ENCODE results near the gene ITGA11. TPM values are rescaled to one million over a fixed set of nuclear protein-coding genes. Genes with fewer than 3 reads are reported as not detected.

The ITGA11 gene
- total RNA-seq, 1 experiment from 2014 or later: 0.70 TPM

DNA sequence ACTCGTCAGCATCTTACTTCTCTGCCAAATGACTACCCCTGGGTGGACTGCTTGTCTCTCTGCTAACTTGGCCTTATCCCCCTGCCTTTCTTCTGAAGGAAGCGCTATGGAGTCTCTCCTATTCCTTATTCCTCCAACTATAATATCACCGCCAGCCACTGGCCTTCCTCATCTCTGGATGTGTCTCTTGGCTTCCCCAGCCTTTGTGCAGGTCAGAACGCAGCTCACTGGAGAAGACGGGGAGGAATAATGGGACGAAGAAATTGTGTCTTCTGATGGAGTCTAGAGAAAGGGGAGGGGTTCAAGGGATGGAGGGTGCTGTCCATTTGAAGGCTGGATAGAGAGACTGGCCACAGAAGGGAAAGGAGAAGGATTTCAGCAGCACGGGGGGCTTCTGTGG is 16.9 kb downstream of the ITGA11 start:
- Histone ChIP-seq H3K36me3 (ENCODE audit: low read depth) (no peaks in the 10 kb centered on the region), H3F3A (ENCODE audit: insufficient read depth, low read depth) (no peaks in the 10 kb centered on the region), H3K4me3 (no peak overlapping the region), H3K9me3 (ENCODE audit: insufficient read depth, low read depth) (no peaks in the 10 kb centered on the region), H3K4me2 (no peak overlapping the region), H2AFZ (no peak overlapping the region), H3K9me2 (ENCODE audit: insufficient read depth) (no peaks in the 10 kb centered on the region), H3K79me2 (ENCODE audit: low read depth) (no peaks in the 10 kb centered on the region), H3K27ac (no peak overlapping the region), H3K4me1 (replicated peaks; ENCODE audit: insufficient read depth) (no peaks in the 10 kb centered on the region), H3K27me3 (ENCODE audit: insufficient read depth, low read depth) (no peaks in the 10 kb centered on the region), H4K20me1 (ENCODE audit: insufficient read depth) (no peaks in the 10 kb centered on the region)
- intact Hi-C loops (cut with micrococcal nuclease; ENCODE audit: unreplicated experiment): no loop called here
- TF ChIP-seq, protein P1, sequence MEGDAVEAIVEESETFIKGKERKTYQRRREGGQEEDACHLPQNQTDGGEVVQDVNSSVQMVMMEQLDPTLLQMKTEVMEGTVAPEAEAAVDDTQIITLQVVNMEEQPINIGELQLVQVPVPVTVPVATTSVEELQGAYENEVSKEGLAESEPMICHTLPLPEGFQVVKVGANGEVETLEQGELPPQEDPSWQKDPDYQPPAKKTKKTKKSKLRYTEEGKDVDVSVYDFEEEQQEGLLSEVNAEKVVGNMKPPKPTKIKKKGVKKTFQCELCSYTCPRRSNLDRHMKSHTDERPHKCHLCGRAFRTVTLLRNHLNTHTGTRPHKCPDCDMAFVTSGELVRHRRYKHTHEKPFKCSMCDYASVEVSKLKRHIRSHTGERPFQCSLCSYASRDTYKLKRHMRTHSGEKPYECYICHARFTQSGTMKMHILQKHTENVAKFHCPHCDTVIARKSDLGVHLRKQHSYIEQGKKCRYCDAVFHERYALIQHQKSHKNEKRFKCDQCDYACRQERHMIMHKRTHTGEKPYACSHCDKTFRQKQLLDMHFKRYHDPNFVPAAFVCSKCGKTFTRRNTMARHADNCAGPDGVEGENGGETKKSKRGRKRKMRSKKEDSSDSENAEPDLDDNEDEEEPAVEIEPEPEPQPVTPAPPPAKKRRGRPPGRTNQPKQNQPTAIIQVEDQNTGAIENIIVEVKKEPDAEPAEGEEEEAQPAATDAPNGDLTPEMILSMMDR (conservative IDR thresholded peaks at IDR 0.05): no peak
- TF ChIP-seq EZH2 (IDR thresholded peaks at IDR 0.05; ENCODE audit: low read depth): no peak
- CTCF ChIA-PET: no interaction called here
- DNase-seq: no peak
- POLR2A ChIA-PET (ENCODE audit: unreplicated experiment): no interaction called here
- BruUV-seq (replicated peaks): no TSS peak

GRCh38 chr15:68414591-68414990 is 17.4 kb downstream of the ITGA11 start:
- Histone ChIP-seq H3K9me2 (ENCODE audit: insufficient read depth) (no peaks in the 10 kb centered on the region), H3K4me1 (replicated peaks; ENCODE audit: insufficient read depth) (no peaks in the 10 kb centered on the region), H3K4me2 (no peak overlapping the region), H2AFZ (no peak overlapping the region), H3K36me3 (ENCODE audit: low read depth) (no peaks in the 10 kb centered on the region), H3K79me2 (ENCODE audit: low read depth) (no peaks in the 10 kb centered on the region), H3K9me3 (ENCODE audit: insufficient read depth, low read depth) (no peaks in the 10 kb centered on the region), H3K4me3 (no peak overlapping the region), H3K27me3 (ENCODE audit: insufficient read depth, low read depth) (no peaks in the 10 kb centered on the region), H3K27ac (no peak overlapping the region), H4K20me1 (ENCODE audit: insufficient read depth) (no peaks in the 10 kb centered on the region), H3F3A (ENCODE audit: insufficient read depth, low read depth) (no peaks in the 10 kb centered on the region)
- ChIA-PET POLR2A (ENCODE audit: unreplicated experiment) (no interaction called here), CTCF (no interaction called here)
- TF ChIP-seq, protein P1 (conservative IDR thresholded peaks at IDR 0.05): no peak
- TF ChIP-seq EZH2 (IDR thresholded peaks at IDR 0.05; ENCODE audit: low read depth): no peak
- no TSS peak for BruUV-seq (replicated peaks)
- DNase-seq: no peak
- intact Hi-C loops (cut with micrococcal nuclease; ENCODE audit: unreplicated experiment): no loop called here

- no TSS peak for BruUV-seq (replicated peaks)
- H3K27me3 ChIP-seq (ENCODE audit: insufficient read depth, low read depth): no peaks in the 10 kb centered on the region
- no peak overlapping the region for H3K27ac ChIP-seq
- ChIA-PET CTCF (no interaction called here), POLR2A (ENCODE audit: unreplicated experiment) (no interaction called here)
- H3K36me3 ChIP-seq (ENCODE audit: low read depth): no peaks in the 10 kb centered on the region
- no peaks in the 10 kb centered on the region for H3K4me1 ChIP-seq (replicated peaks; ENCODE audit: insufficient read depth)
- H3K4me2 ChIP-seq: no peak overlapping the region
- H3K4me3 ChIP-seq: no peak overlapping the region
- no peak overlapping the region for H2AFZ ChIP-seq
- no peaks in the 10 kb centered on the region for H3K9me3 ChIP-seq (ENCODE audit: insufficient read depth, low read depth)
- no peaks in the 10 kb centered on the region for H4K20me1 ChIP-seq (ENCODE audit: insufficient read depth)
- no peak for DNase-seq
- TF ChIP-seq, protein P1 (conservative IDR thresholded peaks at IDR 0.05): no peak
- no peak for TF ChIP-seq EZH2 (IDR thresholded peaks at IDR 0.05; ENCODE audit: low read depth)
- H3F3A ChIP-seq (ENCODE audit: insufficient read depth, low read depth): no peaks in the 10 kb centered on the region
- H3K79me2 ChIP-seq (ENCODE audit: low read depth): no peaks in the 10 kb centered on the region
- intact Hi-C loops (cut with micrococcal nuclease; ENCODE audit: unreplicated experiment): no loop called here
- no peaks in the 10 kb centered on the region for H3K9me2 ChIP-seq (ENCODE audit: insufficient read depth)
Observed at GRCh38 chr15:68414206-68414555, 17.8 kb downstream of the ITGA11 start.

Measured in PC-9 (cell line).